H1 (cell line): ENCODE measurements around the gene NLRX1. TPM values are rescaled to one million over a fixed set of nuclear protein-coding genes. Genes with fewer than 3 reads are reported as not detected.
"Not testable (repeated sequence)": the region's sequence is repeated elsewhere in the genome, so short reads cannot be mapped to it uniquely, and the experiment has no call there.

Experiments
- CTCF ChIA-PET: fragments of 300-600 bp; sonication (Branson Sonifier 250); formaldehyde crosslinking; loops from one replicate; lab custom pipeline; 2021; ENCODE audit not compliant: partially characterized antibody; lab: Charles Lee
- POLR2A ChIA-PET: fragments of 300-600 bp; sonication (Branson Sonifier 250); formaldehyde crosslinking; loops from one replicate; lab custom pipeline; 2021; ENCODE audit warnings: inconsistent platforms; ENCODE audit not compliant: partially characterized antibody; lab: Charles Lee
- DNase-seq, 2 experiments: peaks; one replicate each; pipeline versions ENCODE4 v3.0.0 to v3.0.0-alpha.2; 2010 to 2022; ENCODE audit warnings: low spot score in 2 of 2, low read depth in 1 of 2, mixed read lengths in 1 of 2
- FAIRE-seq: peaks from 2 replicates; lab custom pipeline; 2011; peaks lifted over from hg19 to GRCh38; lab: Jason Lieb, UNC
- H2AFZ ChIP-seq: 2 replicates; pipeline ENCODE4 v1.8.1; 2012; ENCODE audit warnings: low read length, inconsistent platforms
- H2AK5ac ChIP-seq: 2 replicates; pipeline ENCODE4 v1.6.1; 2013; ENCODE audit warnings: low read depth, low read length
- H2BK120ac ChIP-seq: replicated peaks from 2 replicates; pipeline ENCODE3; 2013; ENCODE audit warnings: low read depth, low read length, inconsistent platforms
- H2BK12ac ChIP-seq: 2 replicates; pipeline ENCODE4 v1.6.1; 2013; ENCODE audit warnings: low read depth, low read length
- H2BK15ac ChIP-seq: 2 replicates; pipeline ENCODE4 v1.6.1; 2013; ENCODE audit warnings: low read length
- H2BK20ac ChIP-seq: 2 replicates; pipeline ENCODE4 v1.6.1; 2013; ENCODE audit warnings: low read length
- H2BK5ac ChIP-seq: 2 replicates; pipeline ENCODE4 v1.6.1; 2013; ENCODE audit warnings: low read depth, low read length
- H3K14ac ChIP-seq: 2 replicates; pipeline ENCODE4 v1.6.1; 2013; ENCODE audit warnings: inconsistent platforms; ENCODE audit not compliant: insufficient read length
- H3K18ac ChIP-seq: 2 replicates; pipeline ENCODE4 v1.6.1; 2013; ENCODE audit warnings: low read length; ENCODE audit errors: extremely low read depth
- H3K23ac ChIP-seq: 2 replicates; pipeline ENCODE4 v1.6.1; 2013; ENCODE audit warnings: inconsistent platforms; ENCODE audit not compliant: insufficient read length
- H3K23me2 ChIP-seq: 2 replicates; pipeline ENCODE4 v1.6.1; 2013; ENCODE audit warnings: low read depth, low read length
- H3K27ac ChIP-seq: 2 replicates; pipeline ENCODE4 v1.6.1; 2011; ENCODE audit warnings: low read depth, low read length, inconsistent platforms
- H3K27me3 ChIP-seq, 4 experiments: replicated peaks in 1 of 4; 1 replicate in 1 of 4; 2 replicates in 3 of 4; pipeline versions ENCODE4 v1.6.1 to v1.8.1; 2011 to 2013; ENCODE audit warnings: low read length in 3 of 4, mild to moderate bottlenecking in 3 of 4, inconsistent platforms in 2 of 4, mixed read lengths in 2 of 4, moderate library complexity in 1 of 4; ENCODE audit not compliant: control insufficient read depth in 3 of 4, insufficient read depth in 3 of 4; ENCODE audit errors: extremely low read depth in 1 of 4
- H3K36me3 ChIP-seq, 4 experiments: 2 replicates each; pipeline versions ENCODE4 v1.6.1 to v1.8.1; 2011 to 2013; ENCODE audit warnings: mild to moderate bottlenecking in 4 of 4, low read length in 3 of 4, moderate library complexity in 2 of 4, control low read depth in 1 of 4, inconsistent platforms in 1 of 4; ENCODE audit not compliant: insufficient read depth in 4 of 4, control insufficient read depth in 2 of 4
- H3K4ac ChIP-seq: replicated peaks from 2 replicates; pipeline ENCODE3; 2013; ENCODE audit warnings: low read length, low read depth, mixed read lengths, inconsistent platforms; ENCODE audit not compliant: insufficient read length
- H3K4me1 ChIP-seq, 4 experiments: replicated peaks in 1 of 4; 1 replicate in 1 of 4; 2 replicates in 3 of 4; pipeline versions ENCODE4 v1.6.1 to v1.8.1; 2011 to 2013; ENCODE audit warnings: low read length in 3 of 4, inconsistent platforms in 2 of 4, mixed read lengths in 1 of 4; ENCODE audit not compliant: insufficient read depth in 4 of 4, control insufficient read depth in 3 of 4
- H3K4me2 ChIP-seq, 2 experiments: 2 replicates each; pipeline versions ENCODE4 v1.6.1 to v1.8.1; 2011 to 2013; ENCODE audit warnings: low read depth in 2 of 2, low read length in 2 of 2, control low read depth in 1 of 2, inconsistent platforms in 1 of 2, mild to moderate bottlenecking in 1 of 2; ENCODE audit not compliant: insufficient read depth in 1 of 2
- H3K4me3 ChIP-seq, 4 experiments: fragments of 200-600, 300-600 bp in 1 of 4; sonication (generic), shearing (Covaris generic), sonication (Bioruptor Twin) in 1 of 4; 2 replicates each; pipeline versions ENCODE4 v1.5.1 to v1.8.1; 2011 to 2016; ENCODE audit warnings: low read length in 4 of 4, low read depth in 3 of 4, control low read depth in 2 of 4, inconsistent platforms in 2 of 4, mild to moderate bottlenecking in 2 of 4, mixed read lengths in 1 of 4, moderate library complexity in 1 of 4; ENCODE audit not compliant: insufficient read depth in 2 of 4; ENCODE audit errors: extremely low read depth in 1 of 4
- H3K56ac ChIP-seq: replicated peaks from 2 replicates; pipeline ENCODE3; 2013; ENCODE audit warnings: low read depth, mild to moderate bottlenecking, mixed read lengths, low read length, inconsistent platforms; ENCODE audit not compliant: insufficient read length
- H3K79me1 ChIP-seq: 2 replicates; pipeline ENCODE4 v1.6.1; 2013; ENCODE audit warnings: low read depth, low read length, control low read depth
- H3K79me2 ChIP-seq, 2 experiments: 2 replicates each; pipeline versions ENCODE4 v1.6.1 to v1.8.1; 2012 to 2013; ENCODE audit warnings: low read length in 2 of 2, mild to moderate bottlenecking in 2 of 2, inconsistent platforms in 1 of 2; ENCODE audit not compliant: insufficient read depth in 2 of 2, control insufficient read depth in 1 of 2
- H3K9ac ChIP-seq, 4 experiments: replicated peaks in 1 of 4; 1 replicate in 1 of 4; 2 replicates in 3 of 4; pipeline versions ENCODE4 v1.6.1 to v1.8.1; 2011 to 2013; ENCODE audit warnings: low read depth in 3 of 4, low read length in 3 of 4, control low read depth in 2 of 4, mild to moderate bottlenecking in 2 of 4, moderate library complexity in 2 of 4, inconsistent platforms in 1 of 4; ENCODE audit errors: extremely low read depth in 1 of 4
- H3K9me3 ChIP-seq, 2 experiments: 2 replicates each; pipeline versions ENCODE4 v1.6.1 to v1.8.1; 2012 to 2013; ENCODE audit warnings: mild to moderate bottlenecking in 2 of 2, moderate library complexity in 2 of 2, control low read depth in 1 of 2, inconsistent platforms in 1 of 2, low read depth in 1 of 2, low read length in 1 of 2, mixed read lengths in 1 of 2; ENCODE audit not compliant: insufficient read depth in 2 of 2
- H4K20me1 ChIP-seq, 2 experiments: replicated peaks in 1 of 2; 2 replicates each; pipeline versions ENCODE3 to v1.8.1; 2011 to 2013; ENCODE audit warnings: inconsistent platforms in 2 of 2, low read length in 2 of 2, mild to moderate bottlenecking in 1 of 2; ENCODE audit not compliant: insufficient read depth in 2 of 2, control insufficient read depth in 1 of 2
- H4K5ac ChIP-seq: 2 replicates; pipeline ENCODE4 v1.6.1; 2013; ENCODE audit warnings: low read length, low read depth, mixed read lengths, inconsistent platforms; ENCODE audit not compliant: insufficient read length
- H4K8ac ChIP-seq: 2 replicates; pipeline ENCODE4 v1.8.0; 2013; ENCODE audit warnings: mild to moderate bottlenecking, moderate library complexity, low read length, inconsistent platforms; ENCODE audit not compliant: insufficient read depth; ENCODE audit errors: extremely low read depth
- H4K91ac ChIP-seq: replicated peaks from 2 replicates; pipeline ENCODE3; 2013; ENCODE audit warnings: low read length, mixed read lengths, inconsistent platforms; ENCODE audit not compliant: insufficient read length
- BACH1 ChIP-seq: IDR thresholded peaks from 2 replicates; pipeline ENCODE4 v1.6.1; 2012; ENCODE audit warnings: low read length, improper control_type of control experiment
- KDM1A ChIP-seq: fragments of 200-600, 300-600 bp; sonication (generic); IDR thresholded peaks from 2 replicates; pipeline ENCODE4 v1.7.1; 2016; ENCODE audit warnings: mild to moderate bottlenecking, low read length, borderline replicate concordance
- MAFK ChIP-seq: IDR thresholded peaks from 2 replicates; pipeline ENCODE4 v1.6.1; 2012; ENCODE audit warnings: low read depth, mild to moderate bottlenecking, improper control_type of control experiment, low read length
- POLR2AphosphoS5 ChIP-seq: IDR thresholded peaks from 2 replicates; pipeline ENCODE4 v1.6.1; 2011; ENCODE audit warnings: low read depth, low read length
- SIRT6 ChIP-seq: IDR thresholded peaks from one replicate; pipeline ENCODE4 v1.7.1; 2012; ENCODE audit warnings: low read length, inconsistent platforms
- ZNF274 ChIP-seq: IDR thresholded peaks from 2 replicates; pipeline ENCODE4 v1.7.0; 2012; ENCODE audit warnings: low read length, borderline replicate concordance; ENCODE audit errors: extremely low read depth
- WGBS, 2 experiments: shearing (Covaris generic) in 1 of 2; methylation state at CpG; one replicate each; pipeline versions ENCODE4 v1.1.6 to v1.1.7; 2013 to 2015; ENCODE audit warnings: low lambda C conversion rate in 2 of 2, mixed read lengths in 2 of 2, inconsistent platforms in 1 of 2, low coverage in 1 of 2, missing lambda C conversion rate in 1 of 2; ENCODE audit not compliant: insufficient replicate concordance in 2 of 2, insufficient coverage in 1 of 2, insufficient read length in 1 of 2; ENCODE audit errors: extremely low coverage in 1 of 2, missing lambda C conversion rate in 1 of 2; 5-methylcytosine and 5-hydroxymethylcytosine counted together
- polyA plus RNA-seq, 7 experiments: library from polyadenylated mRNA; depleted of rRNA in 3 of 7; stranded (reverse) in 5 of 7; unstranded in 2 of 7; fragments of >200 nt in 5 of 7; fragments of 200-250 nt in 2 of 7; gene quantifications; 1 replicate in 5 of 7; 2 replicates in 1 of 7; 4 replicates in 1 of 7; pipeline versions ENCODE4 v1.2.1 to v1.2.3, GENCODE V29; 2011 to 2013; ENCODE audit warnings: missing spikeins in 2 of 7, mixed read lengths in 2 of 7
- total RNA-seq: library from RNA; stranded (reverse); fragmentation: NEBNext Ultra II Directional; extraction: Animal tissue kit (Norgen Biotek cat#: 25700); gene quantifications from 2 replicates; pipeline ENCODE4 v1.2.1, GENCODE V29; 2021
- TF ChIP-seq, protein P1 (sequence below): IDR thresholded peaks from 2 replicates; pipeline ENCODE4 v1.6.1; 2012; ENCODE audit warnings: inconsistent platforms

NLRX1 gene
- total and polyA plus RNA-seq, 2 of the 8 experiments (the other 6 are each of a cell fraction or from before 2014, with no cell fraction given): 13.2 to 18.6 TPM

DNA sequence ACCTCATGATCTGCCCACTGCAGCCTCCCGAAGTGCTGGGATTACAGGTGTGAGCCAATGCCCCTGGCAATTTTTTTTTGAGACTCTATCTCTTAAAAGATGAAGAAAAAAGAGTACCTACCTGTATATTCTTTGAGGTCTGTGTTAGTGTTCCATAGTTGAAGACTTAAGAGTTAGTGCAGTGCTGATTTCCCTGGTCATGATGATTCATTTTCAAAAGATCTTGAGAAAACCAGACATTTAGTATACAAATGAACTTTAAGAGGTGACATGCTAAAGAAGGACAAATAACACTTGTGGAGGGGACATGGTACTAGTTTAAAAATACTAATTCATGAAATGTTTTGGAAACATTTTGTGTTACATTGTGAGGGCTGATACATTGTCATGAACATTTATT lies 55.3 kb downstream of the NLRX1 start (continued):
- TF ChIP-seq MAFK (no peak), SIRT6 (no peak), BACH1 (no peak), ZNF274 (no peak), POLR2AphosphoS5 (no peak), KDM1A (no peak)
- TF ChIP-seq, protein P1, sequence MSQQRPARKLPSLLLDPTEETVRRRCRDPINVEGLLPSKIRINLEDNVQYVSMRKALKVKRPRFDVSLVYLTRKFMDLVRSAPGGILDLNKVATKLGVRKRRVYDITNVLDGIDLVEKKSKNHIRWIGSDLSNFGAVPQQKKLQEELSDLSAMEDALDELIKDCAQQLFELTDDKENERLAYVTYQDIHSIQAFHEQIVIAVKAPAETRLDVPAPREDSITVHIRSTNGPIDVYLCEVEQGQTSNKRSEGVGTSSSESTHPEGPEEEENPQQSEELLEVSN: no peak
- TF ChIP-seq, all 59 proteins: peak for 0

DNA sequence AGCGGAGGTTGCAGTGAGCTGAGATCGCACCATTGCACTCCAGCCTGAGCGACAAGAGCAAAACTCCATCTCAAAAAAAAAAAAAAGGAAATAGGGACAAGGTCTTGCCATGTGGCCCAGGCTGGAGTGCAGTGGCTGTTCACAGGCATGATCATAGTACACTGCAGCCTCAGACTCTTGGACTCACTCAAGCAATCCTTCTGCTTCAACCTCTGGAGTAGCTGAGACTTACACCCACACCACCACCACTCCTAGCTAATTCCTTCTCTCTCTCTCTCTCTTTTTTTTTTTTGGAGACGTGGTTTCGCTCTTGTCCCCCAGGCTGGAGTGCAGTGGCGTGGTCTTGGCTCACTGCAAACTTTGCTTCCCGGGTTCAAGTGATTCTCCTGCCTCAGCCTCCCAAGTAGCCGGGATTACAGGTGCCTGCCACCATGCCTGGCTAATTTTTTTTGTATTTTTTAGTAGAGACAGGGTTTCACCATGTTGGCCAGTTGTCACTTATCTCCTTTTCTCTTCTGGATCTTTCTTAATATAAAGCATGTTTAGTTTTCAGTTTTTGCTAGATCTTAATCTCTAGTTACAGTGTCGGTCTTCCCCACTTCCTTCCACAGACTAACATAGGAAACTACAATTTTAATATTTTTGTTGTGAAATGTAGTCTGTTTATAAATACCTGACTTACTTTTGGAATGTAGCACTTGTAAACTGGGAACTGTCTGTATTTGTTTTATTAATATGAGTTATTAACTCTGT lies 60.2 kb downstream of the NLRX1 start:
- not testable (repeated sequence) for H4K91ac ChIP-seq, H4K20me1 ChIP-seq, H3K79me1 ChIP-seq, H2BK20ac ChIP-seq, H3K18ac ChIP-seq, H3K27me3 ChIP-seq, H3K36me3 ChIP-seq, H3K4ac ChIP-seq, FAIRE-seq, H2BK15ac ChIP-seq, H3K4me2 ChIP-seq, H2BK120ac ChIP-seq, H3K56ac ChIP-seq, H3K27ac ChIP-seq, H2BK5ac ChIP-seq, H4K8ac ChIP-seq, H3K9ac ChIP-seq, DNase-seq, H3K14ac ChIP-seq, H2AFZ ChIP-seq, H3K23ac ChIP-seq, H2AK5ac ChIP-seq, H4K5ac ChIP-seq, H3K9me3 ChIP-seq, H3K23me2 ChIP-seq, H3K4me3 ChIP-seq, H2BK12ac ChIP-seq, H3K4me1 ChIP-seq
- ChIA-PET CTCF (interaction anchor here (1.2 kb wide), 1 partner anchor 92 kb away, joined by 3 read pairs; no protein-coding TSS in a partner anchor), POLR2A (interaction anchor here (0.7 kb wide), 1 partner anchor 13 kb away, joined by 3 read pairs; no protein-coding TSS in a partner anchor)
- 98% methylated on average over 7 of the region's 9 CpGs; no CpG with 5 or more reads in 1 of the 2 experiments for WGBS, 2 experiments
- H3K79me2 ChIP-seq: peaks cover 0 to 84% of the 10 kb centered on the region in 2 experiments; a peak in 3 of 4 replicates
